Measurements from ENCODE around the gene CENPW. TPM values are rescaled to one million over a fixed set of nuclear protein-coding genes. Genes with fewer than 3 reads are reported as not detected.

Gene CENPW
- total RNA-seq, 1 experiment from 2014 or later: 82.3 TPM

GRCh38 chr6:126337323-126337722, 2.6 kb upstream of the CENPW start:
- Histone ChIP-seq H3K18ac (ENCODE audit: insufficient read length, low read depth, low read length) (no peak overlapping the region), H2BK120ac (ENCODE audit: low read depth, low read length, poor library complexity, severe bottlenecking) (no peak overlapping the region), H4K20me1 (ENCODE audit: control insufficient read depth, insufficient read depth, insufficient read length) (no peaks in the 10 kb centered on the region), H2BK12ac (ENCODE audit: insufficient read length, low read depth, low read length) (no peak overlapping the region), H2AFZ (ENCODE audit: low read length) (no peak overlapping the region), H3K79me1 (ENCODE audit: insufficient read depth, low read depth, low read length, poor library complexity, severe bottlenecking) (no peaks in the 10 kb centered on the region), H3K9me3 (ENCODE audit: control insufficient read depth, low read depth, low read length) (no peaks in the 10 kb centered on the region), H2AK5ac (ENCODE audit: insufficient read length, low read length) (no peak overlapping the region), H3K4me2 (ENCODE audit: insufficient read depth, insufficient read length, low read length) (no peak overlapping the region), H3K23ac (ENCODE audit: insufficient read length, low read depth, low read length) (no peak overlapping the region), H3T11ph (ENCODE audit: low read length) (no peak overlapping the region), H3K4ac (ENCODE audit: low read depth, low read length) (no peak overlapping the region), H4K91ac (ENCODE audit: insufficient read length, low read depth, low read length) (no peak overlapping the region), H2BK15ac (ENCODE audit: low read depth, low read length) (no peak overlapping the region), H3K79me2 (ENCODE audit: insufficient read depth, low read length) (peaks cover 9% of the 10 kb centered on the region; the same call in 1 of the 2 replicates), H3K27ac (ENCODE audit: insufficient read length, low read depth, low read length) (no peak overlapping the region), H3K14ac (ENCODE audit: insufficient read depth, low read length) (no peak overlapping the region), H3K56ac (ENCODE audit: insufficient read length, low read depth, low read length) (no peak overlapping the region), H2BK5ac (ENCODE audit: insufficient read length, low read length) (no peak overlapping the region), H3K27me3 (ENCODE audit: insufficient read depth, low read length) (no peaks in the 10 kb centered on the region), H3K23me2 (ENCODE audit: insufficient read length, low read depth, low read length, poor library complexity, severe bottlenecking) (peaks cover 3% of the 10 kb centered on the region), H4K5ac (ENCODE audit: insufficient read length, low read depth, low read length) (no peak overlapping the region), H4K8ac (replicated peaks; ENCODE audit: insufficient read length, low read depth, low read length) (no peak overlapping the region), H2BK20ac (ENCODE audit: low read depth, low read length, poor library complexity, severe bottlenecking) (no peak overlapping the region), H3K9ac (ENCODE audit: extremely low read depth, insufficient read length, low read length) (no peak overlapping the region), H3K4me1 (ENCODE audit: insufficient read depth, low read length) (peaks cover 5% of the 10 kb centered on the region; the same call in 1 of the 2 replicates)
- WGBS (ENCODE audit: extremely low coverage, insufficient read length, low lambda C conversion rate): no CpG with 5 or more reads among the region's 3 CpGs
- Mint-ChIP-seq H3K36me3 (ENCODE audit: insufficient read depth in 1 of 3, low read depth in 3 of 3) (no peaks in the 10 kb centered on the region), H3K4me1 (peaks cover 17% of the 10 kb centered on the region in 2 experiments), H3K27ac (no peak overlapping the region), H3K9me3 (no peaks in the 10 kb centered on the region), H3K4me3 (no peak overlapping the region), H3K27me3 (ENCODE audit: low read depth) (no peaks in the 10 kb centered on the region)
- TF ChIP-seq, protein P1, sequence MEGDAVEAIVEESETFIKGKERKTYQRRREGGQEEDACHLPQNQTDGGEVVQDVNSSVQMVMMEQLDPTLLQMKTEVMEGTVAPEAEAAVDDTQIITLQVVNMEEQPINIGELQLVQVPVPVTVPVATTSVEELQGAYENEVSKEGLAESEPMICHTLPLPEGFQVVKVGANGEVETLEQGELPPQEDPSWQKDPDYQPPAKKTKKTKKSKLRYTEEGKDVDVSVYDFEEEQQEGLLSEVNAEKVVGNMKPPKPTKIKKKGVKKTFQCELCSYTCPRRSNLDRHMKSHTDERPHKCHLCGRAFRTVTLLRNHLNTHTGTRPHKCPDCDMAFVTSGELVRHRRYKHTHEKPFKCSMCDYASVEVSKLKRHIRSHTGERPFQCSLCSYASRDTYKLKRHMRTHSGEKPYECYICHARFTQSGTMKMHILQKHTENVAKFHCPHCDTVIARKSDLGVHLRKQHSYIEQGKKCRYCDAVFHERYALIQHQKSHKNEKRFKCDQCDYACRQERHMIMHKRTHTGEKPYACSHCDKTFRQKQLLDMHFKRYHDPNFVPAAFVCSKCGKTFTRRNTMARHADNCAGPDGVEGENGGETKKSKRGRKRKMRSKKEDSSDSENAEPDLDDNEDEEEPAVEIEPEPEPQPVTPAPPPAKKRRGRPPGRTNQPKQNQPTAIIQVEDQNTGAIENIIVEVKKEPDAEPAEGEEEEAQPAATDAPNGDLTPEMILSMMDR (conservative IDR thresholded peaks at IDR 0.05): no peak
- DNase-seq: no peak
